Calu3 (cell line): Measurements from ENCODE around the gene MROH9. TPM values are rescaled to one million over a fixed set of nuclear protein-coding genes. Genes with fewer than 3 reads are reported as not detected.

Experiments
- Bru-seq: library from RNA; stranded (reverse); fragments of 400-500 nt; gene quantifications from one replicate; lab custom pipeline; 2021; lab: Mats Ljungman, UMichigan
- BruChase-seq, 2 experiments: library from RNA; stranded (reverse); fragments of 400-500 nt; gene quantifications; one replicate each; lab custom pipeline; 2021; lab: Mats Ljungman, UMichigan
- BruUV-seq: library from RNA; stranded (reverse); fragments of 400-500 nt; replicated peaks from 2 replicates; lab custom pipeline; 2021; lab: Mats Ljungman, UMichigan
- CTCF ChIA-PET: fragments of 300-600 bp; sonication (Branson Sonifier 250); formaldehyde crosslinking; loops from one replicate; lab custom pipeline; 2022; ENCODE audit warnings: antibody characterized with exemption; lab: Charles Lee
- DNase-seq: peaks from one replicate; pipeline ENCODE4 v3.0.0; 2022
- H3K27ac Mint-ChIP-seq: one replicate; pipeline ENCODE4 v1.8.0; 2022; ENCODE audit warnings: mixed read lengths; ENCODE audit not compliant: unreplicated experiment
- H3K27me3 Mint-ChIP-seq: one replicate; pipeline ENCODE4 v1.8.0; 2022; ENCODE audit warnings: mixed read lengths; ENCODE audit not compliant: unreplicated experiment
- H3K36me3 Mint-ChIP-seq: one replicate; pipeline ENCODE4 v1.8.0; 2022; ENCODE audit warnings: mild to moderate bottlenecking, moderate library complexity, mixed read lengths; ENCODE audit not compliant: insufficient read depth, unreplicated experiment
- H3K4me1 Mint-ChIP-seq: one replicate; pipeline ENCODE4 v1.8.0; 2022; ENCODE audit warnings: mild to moderate bottlenecking, low read depth, mixed read lengths; ENCODE audit not compliant: unreplicated experiment
- H3K4me3 Mint-ChIP-seq: one replicate; pipeline ENCODE4 v1.8.0; 2022; ENCODE audit warnings: mild to moderate bottlenecking, low read depth, moderate library complexity, mixed read lengths; ENCODE audit not compliant: unreplicated experiment
- H3K9me3 Mint-ChIP-seq: one replicate; pipeline ENCODE4 v1.8.0; 2022; ENCODE audit warnings: low read depth, mixed read lengths; ENCODE audit not compliant: unreplicated experiment
- CTCF ChIP-seq: fragments of 200-600 bp; IDR thresholded peaks from one replicate; pipeline ENCODE4 v1.8.0; 2022; ENCODE audit warnings: antibody characterized with exemption; ENCODE audit not compliant: unreplicated experiment
- intact Hi-C: fragments of 100-400 bp; cut with micrococcal nuclease; formaldehyde crosslinking; loops from one replicate; pipeline ENCODE4 v1.10.0; 2022; ENCODE audit not compliant: unreplicated experiment
- long read RNA-seq: library from polyadenylated mRNA; stranded (forward); transcript quantifications from one replicate; pipeline ENCODE4 v2.0.0, GENCODE V29; 2022
- total RNA-seq: library from RNA; stranded (reverse); gene quantifications from 2 replicates; pipeline ENCODE4 v1.2.3, GENCODE V29; 2022

Gene MROH9
- total RNA-seq (not detected in 2 replicates), Bru-seq, nascent RNA (percentile 0 among the genes with signal in this experiment), BruChase-seq, experiment 1, labeled RNA remaining after a 6-hour chase (not detected), BruChase-seq, experiment 2, labeled RNA remaining after a 2-hour chase (not detected)
- long read RNA-seq = 0 reads

GRCh38 chr1:170935231-170935630, at the start of gene MROH9:
TSS of gene MROH9 (plus strand) at chr1:170935534. CDS start at chr1:170945557, 10,023 bp downstream.
- no peak within 1 kb of the TSS for H3K4me3 Mint-ChIP-seq
- TF ChIP-seq CTCF = no peak
- H3K27me3 Mint-ChIP-seq = no peaks in the 10 kb centered on the region
- no peaks in the 10 kb centered on the region for H3K36me3 Mint-ChIP-seq
- BruUV-seq = no TSS peak
- intact Hi-C loops = no loop called here
- no peak for DNase-seq
- CTCF ChIA-PET = no interaction called here
- no peaks in the 10 kb centered on the region for H3K4me1 Mint-ChIP-seq
- peaks cover 3% of the 10 kb centered on the region for H3K9me3 Mint-ChIP-seq
- H3K27ac Mint-ChIP-seq = no peak within 1 kb of the TSS

- H3K36me3 Mint-ChIP-seq = no peaks in the 10 kb centered on the region
- no TSS peak for BruUV-seq
- no peak overlapping the region for H3K27ac Mint-ChIP-seq
- H3K4me1 Mint-ChIP-seq = peaks cover 6% of the 10 kb centered on the region
- TF ChIP-seq CTCF = no peak
- CTCF ChIA-PET = interaction anchor here (1.3 kb wide), 1 partner anchor 44 kb away, joined by 3 read pairs; no protein-coding TSS in a partner anchor
- H3K4me3 Mint-ChIP-seq = no peak overlapping the region
- no peaks in the 10 kb centered on the region for H3K27me3 Mint-ChIP-seq
- intact Hi-C loops = loop anchor here (10.0 kb wide), 1 partner anchor 351 kb away; the partner anchor contains the start of gene GORAB
- no peak for DNase-seq
- H3K9me3 Mint-ChIP-seq = no peaks in the 10 kb centered on the region
Observed at GRCh38 chr1:170885551-170885950, 49.8 kb upstream of the MROH9 start.

GRCh38 chr1:170886460-170886859, 48.9 kb upstream of the MROH9 start:
- H3K27ac Mint-ChIP-seq = no peak overlapping the region

GRCh38 chr1:170887726-170888125, 47.6 kb upstream of the MROH9 start:
- no peak for TF ChIP-seq CTCF
- intact Hi-C loops = loop anchor here (10.0 kb wide), 1 partner anchor 353 kb away; the partner anchor contains the start of gene GORAB

More at GRCh38 chr1:170886460-170886859, 48.9 kb upstream of the MROH9 start:
- intact Hi-C loops = loop anchor here (10.0 kb wide), 1 partner anchor 352 kb away; the partner anchor contains the start of gene GORAB
- Mint-ChIP-seq H3K9me3 (no peaks in the 10 kb centered on the region), H3K27me3 (no peaks in the 10 kb centered on the region), H3K4me3 (no peak overlapping the region), H3K36me3 (no peaks in the 10 kb centered on the region), H3K4me1 (peaks cover 3% of the 10 kb centered on the region)
- TF ChIP-seq CTCF = no peak
- no TSS peak for BruUV-seq
- DNase-seq = no peak
- CTCF ChIA-PET = interaction anchor here (1.3 kb wide), 1 partner anchor 43 kb away, joined by 3 read pairs; no protein-coding TSS in a partner anchor

More at GRCh38 chr1:170887726-170888125, 47.6 kb upstream of the MROH9 start:
- Mint-ChIP-seq H3K4me3 (no peak overlapping the region), H3K27ac (no peak overlapping the region), H3K36me3 (no peaks in the 10 kb centered on the region), H3K27me3 (no peaks in the 10 kb centered on the region), H3K4me1 (no peaks in the 10 kb centered on the region), H3K9me3 (no peaks in the 10 kb centered on the region)
- no TSS peak for BruUV-seq
- CTCF ChIA-PET = no interaction called here
- DNase-seq = no peak
